HG02763 (cell line): ENCODE data around the gene ANAPC13.
A peak's percentile ranks its signal among the peaks of the same experiment; 100 is the strongest.

ENCODE experiments used
- ATAC-seq: cut with Tn5 transposase; IDR thresholded peaks from one replicate; pipeline ENCODE4 v1.9.1; 2021; ENCODE audit warnings: mild to moderate bottlenecking, moderate library complexity; ENCODE audit not compliant: unreplicated experiment

The ANAPC13 gene

GRCh38 chr3:134457376-134458074 lies 28.3 kb downstream of the ANAPC13 start:
- ATAC-seq: no peak

- no peak for ATAC-seq
These were observed 32.2 kb downstream of the ANAPC13 start for GRCh38 chr3:134453631-134454030.

GRCh38 chr3:134449951-134450350 lies 35.8 kb downstream of the ANAPC13 start:
- no peak for ATAC-seq

GRCh38 chr3:134449277-134449676 lies 36.5 kb downstream of the ANAPC13 start:
- no peak for ATAC-seq

- ATAC-seq: no peak
These were observed 37.1 kb downstream of the ANAPC13 start for GRCh38 chr3:134448664-134449063.

GRCh38 chr3:134447351-134447750 lies 38.4 kb downstream of the ANAPC13 start:
- no peak for ATAC-seq

GRCh38 chr3:134446800-134447199 lies 39.0 kb downstream of the ANAPC13 start:
- no peak for ATAC-seq

GRCh38 chr3:134445636-134446035 lies 40.1 kb downstream of the ANAPC13 start:
- no peak for ATAC-seq

GRCh38 chr3:134445095-134445494 lies 40.7 kb downstream of the ANAPC13 start:
- no peak for ATAC-seq

GRCh38 chr3:134441821-134442220 lies 44.0 kb downstream of the ANAPC13 start:
- ATAC-seq: no peak

GRCh38 chr3:134441321-134441720 lies 44.5 kb downstream of the ANAPC13 start:
- ATAC-seq: no peak

GRCh38 chr3:134437211-134437752 lies 48.5 kb downstream of the ANAPC13 start:
- ATAC-seq: no peak

- no peak for ATAC-seq
These were observed 53.5 kb downstream of the ANAPC13 start for GRCh38 chr3:134432236-134432635.

- peak; percentile 80 for ATAC-seq
These were observed 54.8 kb downstream of the ANAPC13 start for GRCh38 chr3:134430950-134431445.

- ATAC-seq: no peak
These were observed 55.6 kb downstream of the ANAPC13 start for GRCh38 chr3:134430174-134430573.

GRCh38 chr3:134428401-134428800 lies 57.4 kb downstream of the ANAPC13 start:
- no peak for ATAC-seq
